ENCODE results near the gene CSTF3.
A peak's percentile ranks its signal among the peaks of the same experiment; 100 is the strongest.

Gene CSTF3

GRCh38 chr11:33135768-33136443 is 25.4 kb downstream of the CSTF3 start:
- no peak for TF ChIP-seq CTCF (IDR thresholded peaks at IDR 0.05; ENCODE audit: low read depth, low read length, missing control alignments)
- no peak for DNase-seq (ENCODE audit: extremely low read depth, low read depth)
- no peak overlapping the region for H3K4me3 ChIP-seq (replicated peaks; ENCODE audit: low read depth, low read length)

GRCh38 chr11:33135216-33135615 is 26.1 kb downstream of the CSTF3 start:
- no peak for TF ChIP-seq CTCF (IDR thresholded peaks at IDR 0.05; ENCODE audit: low read depth, low read length, missing control alignments)
- H3K4me3 ChIP-seq (replicated peaks; ENCODE audit: low read depth, low read length) = no peak overlapping the region
- DNase-seq (ENCODE audit: extremely low read depth, low read depth) = peak; percentile 50

GRCh38 chr11:33134276-33134675 is 27.0 kb downstream of the CSTF3 start:
- TF ChIP-seq CTCF (IDR thresholded peaks at IDR 0.05; ENCODE audit: low read depth, low read length, missing control alignments) = no peak
- no peak for DNase-seq (ENCODE audit: extremely low read depth, low read depth)
- H3K4me3 ChIP-seq (replicated peaks; ENCODE audit: low read depth, low read length) = no peak overlapping the region

- no peak for TF ChIP-seq CTCF (IDR thresholded peaks at IDR 0.05; ENCODE audit: low read depth, low read length, missing control alignments)
- no peak overlapping the region for H3K4me3 ChIP-seq (replicated peaks; ENCODE audit: low read depth, low read length)
- no peak for DNase-seq (ENCODE audit: extremely low read depth, low read depth)
Observed at GRCh38 chr11:33133761-33134160, 27.5 kb downstream of the CSTF3 start.

GRCh38 chr11:33132510-33132909 is 28.8 kb downstream of the CSTF3 start:
- no peak overlapping the region for H3K4me3 ChIP-seq (replicated peaks; ENCODE audit: low read depth, low read length)
- no peak for TF ChIP-seq CTCF (IDR thresholded peaks at IDR 0.05; ENCODE audit: low read depth, low read length, missing control alignments)
- DNase-seq (ENCODE audit: extremely low read depth, low read depth) = no peak

- DNase-seq (ENCODE audit: extremely low read depth, low read depth) = no peak
- H3K4me3 ChIP-seq (replicated peaks; ENCODE audit: low read depth, low read length) = no peak overlapping the region
- no peak for TF ChIP-seq CTCF (IDR thresholded peaks at IDR 0.05; ENCODE audit: low read depth, low read length, missing control alignments)
Observed at GRCh38 chr11:33128739-33129138, 32.5 kb downstream of the CSTF3 start.

- TF ChIP-seq CTCF (IDR thresholded peaks at IDR 0.05; ENCODE audit: low read depth, low read length, missing control alignments) = no peak
- H3K4me3 ChIP-seq (replicated peaks; ENCODE audit: low read depth, low read length) = no peak overlapping the region
- DNase-seq (ENCODE audit: extremely low read depth, low read depth) = no peak
Observed at GRCh38 chr11:33125611-33126010, 35.7 kb downstream of the CSTF3 start.

Data from HFF-Myc (cell line).